OCI-LY3 (cell line): ENCODE results near the gene CA4.

ENCODE experiments used
- CTCF ChIP-seq: fragments of 200-600, 300-600 bp; sonication (generic); IDR thresholded peaks from 2 replicates; pipeline ENCODE4 v1.5.1; 2014; ENCODE audit warnings: antibody characterized with exemption, low read length, low read depth
- EZH2phosphoT487 ChIP-seq: fragments of 200-600 bp; shearing (Covaris generic); IDR thresholded peaks from 2 replicates; pipeline ENCODE4 v1.6.1; 2018; ENCODE audit warnings: antibody characterized with exemption, mixed run types, low read depth

- TF ChIP-seq EZH2phosphoT487 (no peak), CTCF (no peak)
Measured at GRCh38 chr17:60154616-60155426, 5.0 kb downstream of the CA4 start.
